ENCODE results near the gene CINP.
"Not testable (repeated sequence)": the region's sequence is repeated elsewhere in the genome, so short reads cannot be mapped to it uniquely, and the experiment has no call there.

Gene CINP

GRCh38 chr14:102352213-102352612 is 10.5 kb downstream of the CINP start:
- DNase-seq, result no peak

GRCh38 chr14:102351593-102351992 is 11.1 kb downstream of the CINP start:
- DNase-seq, result not testable (repeated sequence)

- DNase-seq, result no peak
These were observed 11.7 kb downstream of the CINP start for GRCh38 chr14:102351023-102351422.

GRCh38 chr14:102348376-102348775 is 14.3 kb downstream of the CINP start:
- no peak for DNase-seq

GRCh38 chr14:102346645-102347044 is 16.0 kb downstream of the CINP start:
- no peak for DNase-seq

- DNase-seq, result no peak
These were observed 17.5 kb downstream of the CINP start for GRCh38 chr14:102345232-102345631.

- no peak for DNase-seq
These were observed 18.2 kb downstream of the CINP start for GRCh38 chr14:102344485-102344884.

- no peak for DNase-seq
These were observed 18.6 kb downstream of the CINP start for GRCh38 chr14:102344084-102344483.

GRCh38 chr14:102342238-102342637 is 20.5 kb downstream of the CINP start:
- DNase-seq, result no peak

- no peak for DNase-seq
These were observed 21.1 kb downstream of the CINP start for GRCh38 chr14:102341566-102341965.

GRCh38 chr14:102338724-102339123 is 24.0 kb downstream of the CINP start:
- no peak for DNase-seq

- no peak for DNase-seq
These were observed 27.5 kb downstream of the CINP start for GRCh38 chr14:102335163-102335562.

GRCh38 chr14:102333795-102334705 is 28.6 kb downstream of the CINP start:
- DNase-seq, result no peak

GRCh38 chr14:102333390-102333789 is 29.3 kb downstream of the CINP start:
- DNase-seq, result no peak

- no peak for DNase-seq
These were observed 31.9 kb downstream of the CINP start for GRCh38 chr14:102330806-102331205.

- not testable (repeated sequence) for DNase-seq
These were observed 33.3 kb downstream of the CINP start for GRCh38 chr14:102329381-102329780.

- no peak for DNase-seq
These were observed 36.1 kb downstream of the CINP start for GRCh38 chr14:102326583-102326982.

GRCh38 chr14:102325791-102326345 is 36.8 kb downstream of the CINP start:
- DNase-seq, result no peak

GRCh38 chr14:102323102-102323501 is 39.6 kb downstream of the CINP start:
- no peak for DNase-seq

- DNase-seq, result no peak
These were observed 41.0 kb downstream of the CINP start for GRCh38 chr14:102321456-102322422.

GRCh38 chr14:102320671-102321455 is 41.8 kb downstream of the CINP start:
- no peak for DNase-seq

GRCh38 chr14:102320033-102320660 is 42.5 kb downstream of the CINP start:
- no peak for DNase-seq
